Measurements from ENCODE around the gene FAM53B.

The FAM53B gene

GRCh38 chr10:124792998-124793352, 48.8 kb upstream of the FAM53B start:
- Histone ChIP-seq H3K36me3 (ENCODE audit: control insufficient read depth in 2 of 2, insufficient read depth in 1 of 2, low read length in 2 of 2) (peaks cover 15 to 18% of the 10 kb centered on the region in 2 experiments), H3K4me3 (ENCODE audit: low read depth, low read length) (no peak overlapping the region), H3K27ac (ENCODE audit: extremely low read depth, low read depth, low read length) (no peak overlapping the region), H3K4me1 (ENCODE audit: control insufficient read depth, insufficient read depth, low read length) (no peaks in the 10 kb centered on the region), H3K9me3 (ENCODE audit: control insufficient read depth, insufficient read depth, low read depth, low read length) (no peaks in the 10 kb centered on the region)
- TF ChIP-seq ZNF561 (tag by site-specific recombination; IDR thresholded peaks at IDR 0.05; ENCODE audit: borderline replicate concordance): no peak
- no peak for TF ChIP-seq ZNF488 (tag by site-specific recombination; IDR thresholded peaks at IDR 0.05)
- no peak for TF ChIP-seq ZNF585B (tag by site-specific recombination; IDR thresholded peaks at IDR 0.05)
- TF ChIP-seq ZXDB (tag by site-specific recombination; IDR thresholded peaks at IDR 0.05): no peak
- 0 out of 2 replicates have a peak, but pooled peaks have one; percentile 12 for TF ChIP-seq ZNF394 (tag by site-specific recombination; IDR thresholded peaks at IDR 0.05; ENCODE audit: borderline replicate concordance)
- CTCF ChIA-PET: interaction anchor here (0.7 kb wide), 1 partner anchor 268 kb away, joined by 3 read pairs; no protein-coding TSS in a partner anchor
- POLR2A ChIA-PET: no interaction called here

- Histone ChIP-seq H3K9me3 (ENCODE audit: control insufficient read depth, insufficient read depth, low read depth, low read length) (no peaks in the 10 kb centered on the region), H3K4me1 (ENCODE audit: control insufficient read depth, insufficient read depth, low read length) (no peaks in the 10 kb centered on the region), H3K36me3 (ENCODE audit: control insufficient read depth in 2 of 2, insufficient read depth in 1 of 2, low read length in 2 of 2) (peaks cover 26 to 30% of the 10 kb centered on the region in 2 experiments), H3K4me3 (ENCODE audit: low read depth, low read length) (peak within 1 kb of the TSS; percentile 90), H3K27ac (ENCODE audit: extremely low read depth, low read depth, low read length) (peak within 1 kb of the TSS; percentile 89)
- POLR2A ChIA-PET: interaction anchor here (0.5 to 2.1 kb wide), 14 partner anchors 10 to 373 kb away, joined by 3 to 32 read pairs (median 3); partner anchors contain the start of genes ABRAXAS2 and FAM53B
- CTCF ChIA-PET: interaction anchor here (0.6 kb wide), 1 partner anchor 13 kb away, joined by 3 read pairs; no protein-coding TSS in a partner anchor
- no peak for TF ChIP-seq ZNF514 (tag by site-specific recombination; IDR thresholded peaks at IDR 0.05)
- no peak for TF ChIP-seq ZNF677 (tag by site-specific recombination; IDR thresholded peaks at IDR 0.05)
- no peak for TF ChIP-seq ZNF114 (tag by site-specific recombination; IDR thresholded peaks at IDR 0.05)
- TF ChIP-seq ZFP41 (tag by site-specific recombination; IDR thresholded peaks at IDR 0.05; ENCODE audit: borderline replicate concordance): no peak
- peak; percentile 67; the same call in 1 of the 2 replicates for TF ChIP-seq TRIM28 (IDR thresholded peaks at IDR 0.05; ENCODE audit: borderline replicate concordance, low read length)
- TF ChIP-seq ZSCAN18 (tag by site-specific recombination; IDR thresholded peaks at IDR 0.05): no peak
- TF ChIP-seq TCF7L2 (IDR thresholded peaks at IDR 0.05; ENCODE audit: borderline replicate concordance, low read depth, low read length): no peak; the same call in 1 of the 2 replicates
- TF ChIP-seq ZNF747 (tag by site-specific recombination; IDR thresholded peaks at IDR 0.05): no peak
- TF ChIP-seq ZNF391 (tag by site-specific recombination; IDR thresholded peaks at IDR 0.05; ENCODE audit: borderline replicate concordance, low read depth): 0 out of 2 replicates have a peak, but pooled peaks have one; percentile 18
- TF ChIP-seq ZNF791 (tag by site-specific recombination; IDR thresholded peaks at IDR 0.05): no peak
- no peak for TF ChIP-seq ZNF416 (tag by site-specific recombination; IDR thresholded peaks at IDR 0.05)
- peak; percentile 39; the same call in 1 of the 2 replicates for TF ChIP-seq ZNF558 (tag by site-specific recombination; IDR thresholded peaks at IDR 0.05)
- TF ChIP-seq ZFHX2 (tag by site-specific recombination; conservative IDR thresholded peaks at IDR 0.05): peak; percentile 75
- no peak; the same call in 1 of the 2 replicates for TF ChIP-seq ZSCAN4 (tag by site-specific recombination; IDR thresholded peaks at IDR 0.05)
- no peak for TF ChIP-seq SETDB1 (IDR thresholded peaks at IDR 0.05; ENCODE audit: insufficient read length, low read length)
- peak; percentile 89; the same call in 1 of the 2 replicates for TF ChIP-seq ZEB2 (tag by site-specific recombination; IDR thresholded peaks at IDR 0.05)
- TF ChIP-seq KLF10 (tag by site-specific recombination; IDR thresholded peaks at IDR 0.05): 0 out of 2 replicates have a peak, but pooled peaks have one; percentile 50
- no peak for TF ChIP-seq PRDM1 (tag by site-specific recombination; IDR thresholded peaks at IDR 0.05)
- TF ChIP-seq ZXDB (tag by site-specific recombination; IDR thresholded peaks at IDR 0.05): peak; percentile 74
- TF ChIP-seq ZBTB48 (tag by site-specific recombination; IDR thresholded peaks at IDR 0.05): 0 out of 2 replicates have a peak, but pooled peaks have one; percentile 41
- TF ChIP-seq ZNF155 (tag by site-specific recombination; IDR thresholded peaks at IDR 0.05): no peak
- no peak; the same call in 1 of the 2 replicates for TF ChIP-seq REST (tag by site-specific recombination; IDR thresholded peaks at IDR 0.05)
- no peak for TF ChIP-seq ZNF112 (tag by site-specific recombination; IDR thresholded peaks at IDR 0.05)
- TF ChIP-seq HOXD13 (CRISPR knock-in tag; IDR thresholded peaks at IDR 0.05; ENCODE audit: borderline replicate concordance): no peak
Observed at GRCh38 chr10:124791547-124792348, 47.6 kb upstream of the FAM53B start, which contains the start of gene EEF1AKMT2. EEF1AKMT2 (minus strand) TSS chr10:124791887; CDS start chr10:124791833, 54 bp downstream.
